Endodermal cell (in vitro differentiated cells): Measurements from ENCODE around the gene TRPM3. TPM values are rescaled to one million over a fixed set of nuclear protein-coding genes. Genes with fewer than 3 reads are reported as not detected.

ENCODE experiments used
- DNase-seq: peaks from one replicate; pipeline ENCODE4 v3.0.0-alpha.2; 2017
- H3K27ac ChIP-seq: 2 replicates; pipeline ENCODE4 v1.5.1; 2013; ENCODE audit warnings: mild to moderate bottlenecking, low read depth, low read length, moderate library complexity
- H3K27me3 ChIP-seq: 2 replicates; pipeline ENCODE4 v1.6.1; 2013; ENCODE audit warnings: mild to moderate bottlenecking, low read length, moderate library complexity; ENCODE audit not compliant: insufficient read depth, control insufficient read depth, poor library complexity, severe bottlenecking
- H3K36me3 ChIP-seq: 2 replicates; pipeline ENCODE4 v1.7.0; 2013; ENCODE audit warnings: mild to moderate bottlenecking, low read length, moderate library complexity; ENCODE audit not compliant: control insufficient read depth, insufficient read depth
- H3K4me1 ChIP-seq: one replicate; pipeline ENCODE4 v1.7.0; 2013; ENCODE audit warnings: low read length; ENCODE audit not compliant: control insufficient read depth, insufficient read depth
- H3K4me3 ChIP-seq: 2 replicates; pipeline ENCODE4 v1.5.1; 2013; ENCODE audit warnings: mild to moderate bottlenecking, low read length, moderate library complexity
- H3K9ac ChIP-seq: 2 replicates; pipeline ENCODE4 v1.6.1; 2013; ENCODE audit warnings: mild to moderate bottlenecking, low read length, moderate library complexity; ENCODE audit not compliant: poor library complexity, severe bottlenecking; ENCODE audit errors: extremely low read depth
- H3K9me3 ChIP-seq: 2 replicates; pipeline ENCODE4 v1.6.1; 2013; ENCODE audit warnings: mild to moderate bottlenecking, low read length, moderate library complexity; ENCODE audit not compliant: control insufficient read depth
- H3K27ac Mint-ChIP-seq: 2 replicates; pipeline ENCODE4 v1.8.0; 2020; ENCODE audit warnings: mixed read lengths
- H3K27me3 Mint-ChIP-seq: 2 replicates; pipeline ENCODE4 v1.8.0; 2021; ENCODE audit warnings: mild to moderate bottlenecking, mixed read lengths; ENCODE audit not compliant: insufficient read depth
- H3K36me3 Mint-ChIP-seq: 2 replicates; pipeline ENCODE4 v1.8.0; 2020; ENCODE audit warnings: low read depth, mixed read lengths
- H3K4me1 Mint-ChIP-seq: 2 replicates; pipeline ENCODE4 v1.8.0; 2020; ENCODE audit warnings: mixed read lengths
- H3K4me3 Mint-ChIP-seq: 2 replicates; pipeline ENCODE4 v1.8.0; 2020; ENCODE audit warnings: mild to moderate bottlenecking, moderate library complexity, mixed read lengths
- H3K9me3 Mint-ChIP-seq: 2 replicates; pipeline ENCODE4 v1.8.0; 2020; ENCODE audit warnings: mild to moderate bottlenecking, mixed read lengths
- WGBS, 2 experiments: methylation state at CpG; one replicate each; pipeline versions ENCODE4 v1.1.5 to v1.1.7; 2013; ENCODE audit warnings: missing lambda C conversion rate in 2 of 2, mixed read lengths in 1 of 2; ENCODE audit not compliant: insufficient coverage in 1 of 2, insufficient read length in 1 of 2; 5-methylcytosine and 5-hydroxymethylcytosine counted together
- total RNA-seq, 2 donors: library from RNA; stranded (reverse); fragmentation: NEBNext Ultra II Directional in 1 of 2; extraction: Animal tissue kit (Norgen Biotek cat#: 25700) in 1 of 2; gene quantifications; 2 replicates in 1 of 2; 3 replicates in 1 of 2; pipeline ENCODE4 v1.2.1, GENCODE V29; 2021
- TF ChIP-seq, protein P1 (sequence below): fragments of 200-600 bp; sonication (generic); conservative IDR thresholded peaks from 2 replicates; pipeline ENCODE4 v1.5.0; 2021; ENCODE audit warnings: antibody characterized with exemption, mild to moderate bottlenecking

TRPM3 gene
- total RNA-seq, 2 donors from 2014 or later: 1.8 to 2.5 TPM

GRCh38 chr9:70593241-70593640, 528.2 kb downstream of the TRPM3 start:
- Mint-ChIP-seq H3K36me3 (no peaks in the 10 kb centered on the region), H3K27me3 (no peaks in the 10 kb centered on the region), H3K9me3 (no peaks in the 10 kb centered on the region), H3K4me3 (no peak overlapping the region), H3K4me1 (peaks cover 3% of the 10 kb centered on the region), H3K27ac (no peak overlapping the region)
- peaks cover 2% of the 10 kb centered on the region for H3K4me1 ChIP-seq
- TF ChIP-seq, protein P1, sequence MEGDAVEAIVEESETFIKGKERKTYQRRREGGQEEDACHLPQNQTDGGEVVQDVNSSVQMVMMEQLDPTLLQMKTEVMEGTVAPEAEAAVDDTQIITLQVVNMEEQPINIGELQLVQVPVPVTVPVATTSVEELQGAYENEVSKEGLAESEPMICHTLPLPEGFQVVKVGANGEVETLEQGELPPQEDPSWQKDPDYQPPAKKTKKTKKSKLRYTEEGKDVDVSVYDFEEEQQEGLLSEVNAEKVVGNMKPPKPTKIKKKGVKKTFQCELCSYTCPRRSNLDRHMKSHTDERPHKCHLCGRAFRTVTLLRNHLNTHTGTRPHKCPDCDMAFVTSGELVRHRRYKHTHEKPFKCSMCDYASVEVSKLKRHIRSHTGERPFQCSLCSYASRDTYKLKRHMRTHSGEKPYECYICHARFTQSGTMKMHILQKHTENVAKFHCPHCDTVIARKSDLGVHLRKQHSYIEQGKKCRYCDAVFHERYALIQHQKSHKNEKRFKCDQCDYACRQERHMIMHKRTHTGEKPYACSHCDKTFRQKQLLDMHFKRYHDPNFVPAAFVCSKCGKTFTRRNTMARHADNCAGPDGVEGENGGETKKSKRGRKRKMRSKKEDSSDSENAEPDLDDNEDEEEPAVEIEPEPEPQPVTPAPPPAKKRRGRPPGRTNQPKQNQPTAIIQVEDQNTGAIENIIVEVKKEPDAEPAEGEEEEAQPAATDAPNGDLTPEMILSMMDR: no peak
- no peak overlapping the region for H3K27ac ChIP-seq
- DNase-seq: no peak
- H3K36me3 ChIP-seq: no peaks in the 10 kb centered on the region
- H3K9ac ChIP-seq: no peak overlapping the region
- no peak overlapping the region for H3K4me3 ChIP-seq
- H3K27me3 ChIP-seq: no peaks in the 10 kb centered on the region
- H3K9me3 ChIP-seq: no peaks in the 10 kb centered on the region

DNA sequence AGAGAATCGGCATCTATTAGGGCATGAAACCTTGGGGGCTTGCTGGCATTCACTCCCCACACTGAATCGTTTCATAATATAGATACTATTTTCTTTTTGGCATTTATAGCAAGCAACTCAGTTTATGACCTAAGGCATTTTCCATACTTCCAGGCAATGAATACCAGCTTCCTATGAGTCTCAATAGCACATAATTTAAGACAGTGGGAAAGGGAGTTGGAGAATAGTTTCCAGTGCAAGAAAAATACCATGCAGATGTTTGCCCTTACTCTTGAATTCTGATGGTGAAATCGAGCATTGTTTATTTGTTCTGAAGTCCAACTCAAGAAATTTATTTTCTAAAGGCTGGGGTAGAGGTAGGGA, 531.1 kb downstream of the TRPM3 start:
- Histone ChIP-seq H3K9ac (no peak overlapping the region), H3K4me1 (peaks cover 6% of the 10 kb centered on the region), H3K27me3 (no peaks in the 10 kb centered on the region), H3K4me3 (no peak overlapping the region), H3K36me3 (no peaks in the 10 kb centered on the region), H3K9me3 (no peaks in the 10 kb centered on the region), H3K27ac (no peak overlapping the region)
- Mint-ChIP-seq H3K36me3 (no peaks in the 10 kb centered on the region), H3K4me3 (no peak overlapping the region), H3K27ac (no peak overlapping the region), H3K27me3 (no peaks in the 10 kb centered on the region), H3K4me1 (peaks cover 12% of the 10 kb centered on the region), H3K9me3 (no peaks in the 10 kb centered on the region)
- DNase-seq: no peak
- WGBS, 2 experiments: 89 to 100% methylated on average over 1 to 3 of the region's 3 CpGs
- TF ChIP-seq, protein P1: no peak

GRCh38 chr9:70589571-70590314, 531.7 kb downstream of the TRPM3 start:
- Histone ChIP-seq H3K4me3 (no peak overlapping the region), H3K9ac (no peak overlapping the region), H3K27ac (no peak overlapping the region), H3K36me3 (no peaks in the 10 kb centered on the region), H3K4me1 (peaks cover 6% of the 10 kb centered on the region), H3K9me3 (no peaks in the 10 kb centered on the region), H3K27me3 (no peaks in the 10 kb centered on the region)
- Mint-ChIP-seq H3K9me3 (no peaks in the 10 kb centered on the region), H3K4me1 (peaks cover 12% of the 10 kb centered on the region), H3K27ac (no peak overlapping the region), H3K36me3 (no peaks in the 10 kb centered on the region), H3K27me3 (no peaks in the 10 kb centered on the region), H3K4me3 (no peak overlapping the region)
- DNase-seq: no peak
- TF ChIP-seq, protein P1: no peak
- WGBS, 2 experiments: 94 to 100% methylated on average over 2 to 7 of the region's 7 CpGs
